NCI-H128 (cell line): ENCODE measurements around the gene STK4.
A peak's percentile ranks its signal among the peaks of the same experiment; 100 is the strongest.

ENCODE experiments used
- DNase-seq: peaks from one replicate; lab custom pipeline; 2025; ENCODE audit not compliant: unreplicated experiment; lab: John Stamatoyannopoulos, UW

Gene STK4

DNA sequence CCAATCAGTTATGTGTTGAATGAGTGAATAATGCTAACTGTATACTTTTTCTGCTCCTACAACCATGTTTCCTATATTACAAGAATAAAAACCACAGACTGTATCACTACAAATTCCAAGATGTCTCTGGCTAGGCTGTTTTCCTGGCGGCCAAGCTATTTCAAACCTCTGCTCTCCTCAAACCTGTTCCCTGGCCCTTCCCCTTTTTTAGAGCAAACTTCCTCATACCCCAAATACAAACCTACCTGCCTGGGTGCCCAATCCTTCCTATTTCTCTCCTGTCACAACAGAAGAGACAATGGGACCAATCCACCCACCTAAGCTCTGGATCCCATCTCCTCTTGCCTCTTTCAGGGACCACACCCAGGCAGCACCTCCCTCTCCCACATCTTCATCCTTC, 13.6 kb upstream of the STK4 start:
- DNase-seq = no peak

DNA sequence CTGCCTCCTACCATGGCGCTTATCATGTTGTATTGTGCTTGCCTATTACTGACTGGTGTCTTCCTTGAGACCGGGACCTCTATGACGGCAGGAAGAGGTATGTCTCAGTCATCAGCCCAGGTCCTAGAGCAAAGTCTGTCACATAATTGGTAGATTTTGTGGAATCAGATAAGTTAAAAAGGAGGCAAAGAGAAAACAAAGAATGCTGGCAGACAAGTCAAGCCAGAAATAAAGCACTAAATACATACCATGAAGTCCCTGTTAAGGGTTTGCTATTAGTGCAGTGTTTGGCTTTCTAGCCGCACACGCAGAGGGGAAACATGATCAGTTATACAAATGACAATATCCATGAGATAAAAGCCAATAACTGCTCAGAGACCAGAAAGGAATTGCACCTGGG, 12.1 kb upstream of the STK4 start:
- no peak for DNase-seq

DNA sequence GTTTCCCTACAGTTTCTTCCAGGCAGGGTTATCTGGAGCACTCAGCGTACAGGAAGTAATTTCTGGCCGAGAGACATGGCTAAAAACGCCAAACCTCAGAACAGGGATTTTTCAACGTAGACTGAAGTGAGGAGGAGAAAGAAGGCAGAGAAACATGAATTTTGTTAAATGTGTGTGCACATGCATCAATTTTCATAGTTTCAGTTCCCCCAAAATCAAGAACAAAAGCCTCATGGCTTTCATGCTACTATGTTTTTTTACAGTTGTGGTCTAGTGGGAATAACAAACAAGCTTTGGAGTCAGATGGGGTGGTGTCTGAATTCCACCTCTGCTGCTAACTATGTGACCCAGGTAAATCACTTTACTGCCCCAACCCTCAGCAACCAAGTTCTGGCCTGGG, 11.0 kb upstream of the STK4 start:
- no peak for DNase-seq

DNA sequence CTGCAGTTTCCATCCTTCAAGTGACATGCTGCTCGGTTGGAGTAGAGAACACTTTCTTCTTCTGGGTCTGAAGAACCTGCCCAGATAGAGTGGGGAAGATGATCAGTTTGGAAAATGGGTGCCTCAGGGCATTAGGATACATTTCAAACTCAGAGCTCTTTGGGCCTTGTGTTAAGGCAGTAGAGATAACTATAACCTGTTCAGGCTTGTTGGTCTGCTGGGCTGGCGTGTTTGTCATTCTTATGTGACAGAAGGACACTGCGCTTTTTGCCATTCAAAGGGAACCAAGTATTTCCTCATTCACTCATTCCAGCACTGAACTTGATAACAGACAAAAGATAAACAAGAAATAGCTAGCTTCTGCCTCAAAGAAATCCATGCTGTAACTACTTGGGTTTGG, 9.9 kb upstream of the STK4 start:
- DNase-seq = no peak

DNA sequence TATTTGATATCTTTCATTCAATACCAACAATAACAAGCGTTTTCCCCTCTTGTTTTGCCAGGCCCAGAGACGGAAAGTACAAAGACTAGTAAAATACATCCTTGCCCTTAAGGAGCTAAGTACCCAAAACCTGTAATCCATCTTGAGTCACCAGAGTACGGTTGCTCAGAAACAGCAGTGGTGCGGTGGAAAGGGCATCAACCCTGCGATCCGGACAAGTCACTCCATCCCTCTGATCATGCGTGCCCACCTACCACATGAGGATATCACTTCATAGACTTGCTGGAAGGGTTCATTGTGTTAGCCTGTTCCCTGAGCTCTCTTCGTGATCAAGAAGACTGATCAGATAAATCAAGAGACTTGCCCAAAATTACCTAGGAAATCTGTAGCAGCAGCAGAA, 8.0 kb upstream of the STK4 start:
- no peak for DNase-seq

DNA sequence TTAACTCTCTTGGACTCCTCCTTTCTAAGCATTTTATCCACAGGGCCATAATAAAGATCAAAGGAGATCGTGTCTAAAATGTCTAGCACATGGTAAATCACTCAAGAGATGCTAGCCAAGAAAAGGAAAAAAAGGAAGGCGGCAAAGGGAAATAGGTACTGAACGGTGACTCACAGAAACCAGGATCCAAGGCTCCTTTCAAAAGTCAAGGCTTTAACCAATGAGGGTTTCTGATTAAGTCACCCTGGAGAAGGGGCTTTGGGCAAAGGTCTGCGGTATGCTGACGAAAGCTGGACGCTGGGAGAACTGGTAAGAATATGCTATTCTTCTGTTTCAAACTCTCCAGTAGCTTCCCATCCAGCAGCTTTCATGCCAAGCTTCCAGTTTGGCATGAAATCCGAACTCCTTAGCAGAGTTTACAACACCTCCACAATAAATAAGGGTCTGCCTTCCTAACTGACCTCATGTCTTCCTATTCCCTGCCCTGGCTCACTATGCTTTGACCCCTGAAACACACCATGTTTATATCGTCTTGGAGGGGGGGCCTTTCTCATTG, 7.2 kb upstream of the STK4 start:
- no peak for DNase-seq

DNA sequence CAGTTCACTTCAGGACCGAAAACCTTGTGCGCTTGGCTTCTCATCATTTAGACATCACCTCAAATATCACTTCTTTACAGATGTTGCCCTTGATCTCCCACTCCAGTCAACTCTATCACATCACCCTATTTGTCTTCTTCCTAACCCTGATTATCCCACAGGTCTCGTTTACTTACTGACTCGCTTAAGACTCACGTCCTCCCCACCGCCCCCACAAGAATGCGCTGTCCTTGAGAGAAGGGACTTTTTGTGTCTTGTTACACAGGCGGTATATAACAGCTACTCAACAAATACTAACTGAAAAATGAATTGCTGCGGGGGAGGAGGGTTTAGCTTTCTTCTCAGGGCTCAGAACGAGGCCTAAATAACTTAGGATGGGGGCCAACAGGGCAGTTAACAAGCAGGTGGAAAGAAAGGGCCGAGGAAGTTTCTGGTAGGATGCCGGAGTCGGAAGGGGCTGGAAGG, 6.6 kb upstream of the STK4 start:
- no peak for DNase-seq

DNA sequence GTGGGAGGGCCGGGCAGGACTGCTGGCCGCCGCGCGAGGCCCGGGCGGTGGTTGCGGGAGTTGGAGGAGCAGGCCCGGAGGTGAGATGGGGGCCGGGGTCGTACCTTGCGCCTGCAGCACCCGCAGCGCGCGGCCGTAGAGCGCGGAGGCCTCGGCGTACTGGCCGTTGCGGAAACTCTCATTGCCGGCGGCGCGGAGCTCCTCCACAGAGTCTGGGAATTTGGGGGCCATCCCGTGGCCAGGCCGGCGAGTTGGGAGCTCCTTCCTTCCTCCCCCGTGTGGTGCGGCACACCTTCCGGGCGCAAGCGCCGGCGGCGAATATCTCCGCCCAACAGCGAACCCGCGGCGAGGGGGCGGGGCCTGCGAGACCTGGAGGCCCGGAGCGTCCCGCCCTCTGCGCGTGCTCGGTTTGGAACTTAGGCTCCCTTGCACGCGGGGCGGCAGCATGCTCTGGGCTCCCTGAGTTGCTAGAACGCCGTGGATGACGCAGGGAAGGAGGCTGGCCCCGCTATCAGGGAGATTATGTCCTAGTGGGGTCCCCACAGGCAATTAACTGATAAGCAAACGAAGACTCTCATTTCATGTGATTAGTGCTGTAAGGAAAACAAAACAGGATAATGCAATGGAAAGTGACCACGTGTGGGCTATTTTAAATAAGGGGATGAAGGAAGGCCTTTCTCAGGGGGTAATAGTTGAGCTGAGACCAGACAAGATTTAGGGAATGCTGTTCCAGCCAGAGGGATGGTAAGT, 6.0 kb upstream of the STK4 start, which contains the start of gene TOMM34:
TSS of gene TOMM34 (minus strand) at position 295 of the 750 bp plus-strand sequence. CDS start at position 231, 64 bp downstream.
- peak; percentile 83 for DNase-seq

DNA sequence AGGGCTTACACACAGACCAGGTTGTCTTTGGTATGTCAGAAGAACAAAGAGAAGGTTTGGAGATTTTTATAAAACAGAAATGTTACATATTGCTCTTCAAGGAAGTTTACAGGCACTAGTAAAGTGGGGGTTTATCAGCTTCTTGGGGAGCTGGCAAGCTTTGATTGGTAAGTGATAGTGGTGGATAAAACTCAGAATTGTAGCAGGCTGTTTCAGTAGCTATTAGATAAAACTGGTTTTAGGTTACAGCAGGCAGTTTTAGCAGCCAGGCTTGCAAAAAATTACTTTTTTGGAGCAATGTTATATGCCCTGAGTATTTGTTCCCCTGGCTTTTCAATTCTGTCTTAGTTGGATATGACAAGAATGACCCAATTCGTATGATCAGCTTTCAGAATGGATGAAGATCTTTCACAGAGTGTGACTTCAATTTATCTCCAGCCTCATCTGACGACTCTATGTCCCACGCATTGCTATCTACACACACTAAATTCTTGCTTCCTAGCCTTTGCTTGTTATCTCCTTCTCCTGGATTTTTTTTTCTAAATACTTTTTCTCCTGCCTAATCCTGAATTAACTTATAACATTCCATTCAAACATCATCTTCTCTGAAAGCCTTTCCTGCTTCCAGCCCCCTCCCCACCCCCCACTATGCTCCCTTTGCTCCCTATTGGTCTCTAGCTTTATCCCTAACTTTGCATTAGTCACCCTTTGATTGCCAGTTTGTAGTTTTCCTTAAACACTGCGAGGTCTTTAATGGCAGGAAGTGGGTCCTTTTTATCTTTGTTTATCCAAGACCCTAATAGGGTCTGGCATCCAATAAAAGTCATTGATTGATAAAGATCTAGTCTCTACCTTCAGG, 5.1 kb upstream of the STK4 start:
- DNase-seq = no peak

DNA sequence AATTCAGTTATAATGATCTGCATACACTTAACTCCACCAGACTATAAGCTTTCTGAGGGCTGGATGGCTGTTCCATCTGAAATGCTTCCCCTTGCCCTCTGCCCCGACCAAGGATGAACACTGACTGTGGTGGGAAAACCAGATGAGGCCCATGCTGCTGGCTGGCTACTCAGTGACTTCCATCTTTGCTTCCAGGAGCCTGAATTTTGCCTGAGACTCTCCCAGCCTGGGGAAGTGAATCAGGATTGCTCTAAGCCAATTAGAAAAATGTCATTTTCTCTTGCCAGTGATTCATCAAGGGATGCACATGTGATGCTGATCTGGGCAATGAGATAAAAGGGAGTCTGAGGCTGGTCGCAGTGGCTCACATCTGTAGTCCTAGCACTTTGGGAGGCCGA, 4.4 kb upstream of the STK4 start:
- DNase-seq = no peak

DNA sequence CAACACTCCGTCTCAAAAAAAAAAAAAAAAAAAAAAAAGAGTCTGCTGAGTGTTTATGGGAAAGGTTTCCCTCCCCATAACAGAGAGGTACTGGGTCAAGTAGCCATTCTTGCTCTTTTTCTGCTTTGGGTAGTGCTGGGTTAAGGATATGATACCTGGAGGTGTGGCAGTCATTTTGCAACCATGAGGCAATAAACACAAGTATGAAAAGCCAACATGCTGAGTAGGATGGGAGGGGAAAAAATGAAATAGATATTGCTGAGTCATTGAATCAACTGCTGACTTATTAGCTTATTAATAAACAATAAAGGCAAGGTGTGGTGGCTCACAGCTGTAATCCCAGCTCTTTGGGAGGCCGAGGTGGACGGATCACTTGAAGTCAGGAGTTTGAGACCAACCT, 3.8 kb upstream of the STK4 start:
- DNase-seq = no peak

DNA sequence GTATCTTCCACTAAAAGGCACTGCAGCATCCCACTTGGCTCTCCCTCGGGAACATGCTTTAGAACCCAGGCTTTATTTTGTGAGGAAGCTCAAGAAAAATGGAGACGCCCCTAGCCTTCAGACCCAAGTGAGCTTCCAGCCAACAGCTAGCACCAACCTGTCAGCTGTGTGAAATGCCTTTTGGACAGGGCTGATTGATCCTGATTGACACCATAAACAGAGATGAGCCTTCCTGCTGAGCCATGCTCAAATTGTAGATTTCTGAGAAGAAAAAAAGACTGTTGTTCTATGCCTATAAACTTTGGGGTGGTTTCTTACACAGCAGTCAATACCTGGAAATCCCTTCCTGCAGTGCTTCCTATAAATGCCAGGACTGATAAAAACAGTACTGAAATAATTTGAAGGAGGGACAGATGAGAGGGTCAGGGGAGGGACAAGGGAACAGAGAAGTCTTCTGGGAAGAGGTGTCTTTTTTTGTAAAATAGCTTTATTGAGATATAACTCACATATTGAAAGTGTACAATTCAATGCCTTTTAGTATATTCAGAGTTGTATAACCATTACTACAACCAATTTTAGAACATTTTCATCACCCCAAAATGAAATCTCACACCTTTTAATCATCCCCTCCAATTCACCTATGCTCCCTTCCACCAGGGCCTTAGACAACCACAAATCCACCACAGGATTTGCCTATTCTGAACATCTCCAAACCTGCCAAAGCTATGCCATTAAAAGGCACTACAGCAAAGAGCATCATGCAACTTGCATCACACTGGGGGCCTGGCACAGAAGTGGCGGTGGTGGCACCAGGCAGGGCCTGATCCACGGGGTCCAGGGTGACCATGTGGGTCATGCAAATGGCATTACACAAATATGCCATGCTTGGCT, 2.7 kb upstream of the STK4 start:
- DNase-seq = no peak

DNA sequence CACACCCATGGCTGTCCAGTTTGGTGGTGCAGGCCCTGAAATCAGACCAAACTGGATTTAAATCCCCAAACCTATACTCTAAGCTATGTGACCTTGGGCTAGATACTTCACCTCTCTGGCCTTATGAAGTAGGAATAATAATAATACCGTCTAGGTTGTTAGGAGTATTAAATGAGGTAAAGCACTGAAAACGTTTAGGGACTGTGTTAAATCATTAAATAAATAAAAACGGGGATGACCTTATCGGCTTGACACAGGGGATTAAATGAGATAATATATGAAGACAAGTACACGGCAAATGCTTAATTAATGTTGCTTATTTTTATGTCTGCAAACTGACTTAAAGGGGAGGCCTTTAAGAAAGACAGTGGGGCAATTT, 672 bp upstream of the STK4 start:
- no peak for DNase-seq

DNA sequence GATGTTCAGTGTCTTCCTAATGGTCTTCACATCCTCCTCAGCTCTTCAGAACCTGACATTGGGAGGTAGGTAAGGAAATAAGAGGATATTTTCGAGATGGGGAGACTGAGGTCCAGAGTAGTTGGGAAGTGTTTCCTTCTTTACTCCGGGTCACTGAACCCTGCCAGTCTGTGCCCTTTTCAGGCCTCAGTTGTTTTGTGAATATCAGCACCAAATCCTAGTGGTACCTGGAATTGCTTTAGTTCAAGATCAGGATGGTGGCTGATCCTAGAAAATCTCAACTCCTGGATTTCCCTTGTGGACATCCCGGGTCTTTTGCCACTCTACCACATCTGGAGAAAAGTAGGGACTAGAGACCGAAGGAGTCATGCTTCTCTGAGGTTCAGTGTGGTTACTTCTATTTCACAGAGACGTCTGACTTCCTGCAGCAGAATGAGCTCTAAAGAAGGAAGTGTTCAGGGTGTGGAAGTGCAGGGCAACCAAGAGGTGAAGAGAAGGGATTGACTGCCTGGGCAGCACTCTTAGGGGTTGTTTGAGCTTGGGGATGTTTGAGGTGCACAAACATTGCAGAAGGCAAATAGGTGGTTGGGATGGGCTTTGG, 995 bp downstream of the STK4 start:
- no peak for DNase-seq

DNA sequence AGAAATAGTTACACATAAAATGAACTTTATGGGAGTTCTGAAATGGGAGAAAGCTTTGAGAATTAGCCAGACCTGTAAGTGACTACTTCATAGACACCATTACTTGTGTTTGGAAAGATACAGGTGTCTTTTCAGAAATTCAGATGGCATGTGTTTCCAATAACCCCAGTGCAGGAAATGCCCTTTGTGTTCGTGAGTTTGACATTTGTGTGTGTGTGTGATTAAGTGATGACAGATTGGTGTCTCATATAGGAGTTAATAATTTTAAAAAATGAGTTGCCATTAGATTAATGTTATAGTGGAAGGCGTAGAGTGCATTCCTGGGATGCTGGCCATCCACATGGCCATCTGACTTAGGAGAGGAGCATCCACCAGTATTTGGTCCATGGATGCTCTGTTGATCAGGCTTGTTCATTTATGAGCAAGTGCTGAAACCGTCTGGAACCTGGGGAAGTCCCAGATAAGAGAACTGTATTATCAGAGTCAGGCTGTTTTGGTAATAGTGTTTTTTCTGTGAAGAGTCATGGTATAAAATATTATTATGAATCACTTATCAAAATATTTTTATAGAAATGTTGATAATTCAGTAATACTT, 3.1 kb downstream of the STK4 start:
- no peak for DNase-seq

DNA sequence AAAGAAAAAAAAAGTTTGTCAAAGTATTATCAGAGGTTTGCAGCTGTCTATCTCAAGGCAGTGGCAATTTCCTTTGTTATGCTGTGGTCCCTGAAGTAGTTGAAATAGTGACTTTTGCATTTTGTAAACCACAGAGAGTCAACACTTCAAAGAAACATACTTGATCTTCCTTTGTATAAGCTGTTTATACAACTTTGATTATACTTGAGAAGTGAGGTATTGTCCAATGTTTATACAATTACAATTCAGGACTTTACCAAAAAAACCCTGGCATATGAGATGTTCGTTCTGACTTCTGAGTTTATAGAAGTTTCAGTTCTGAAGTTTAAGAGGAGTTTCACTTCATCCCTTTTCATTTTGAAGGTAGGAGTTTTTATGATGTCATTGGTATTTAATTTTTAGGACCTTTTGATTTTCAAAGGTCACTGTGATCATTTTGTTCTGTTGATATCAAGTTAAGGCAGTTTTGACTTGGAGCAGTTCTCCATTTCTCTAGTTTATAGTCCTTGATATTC, 4.0 kb downstream of the STK4 start:
- DNase-seq = no peak

DNA sequence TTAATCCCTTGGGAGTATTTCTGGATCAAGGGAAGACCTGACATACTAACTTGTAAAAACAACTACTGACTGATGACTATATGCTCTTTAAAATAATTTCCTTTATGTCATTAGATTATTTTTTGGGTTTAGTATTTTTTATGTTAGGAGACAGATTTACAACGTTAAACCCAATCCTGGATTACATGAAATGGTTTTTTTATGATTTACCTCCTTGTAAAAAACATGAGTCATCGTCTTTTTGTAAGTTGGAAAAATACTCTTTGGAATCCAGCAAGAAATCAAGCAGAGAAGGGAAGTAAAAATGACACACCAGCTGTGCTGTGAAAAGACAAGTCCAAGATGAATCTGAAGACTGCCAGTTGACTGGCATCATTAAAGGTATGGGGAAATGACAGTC, 6.7 kb downstream of the STK4 start:
- DNase-seq = no peak

DNA sequence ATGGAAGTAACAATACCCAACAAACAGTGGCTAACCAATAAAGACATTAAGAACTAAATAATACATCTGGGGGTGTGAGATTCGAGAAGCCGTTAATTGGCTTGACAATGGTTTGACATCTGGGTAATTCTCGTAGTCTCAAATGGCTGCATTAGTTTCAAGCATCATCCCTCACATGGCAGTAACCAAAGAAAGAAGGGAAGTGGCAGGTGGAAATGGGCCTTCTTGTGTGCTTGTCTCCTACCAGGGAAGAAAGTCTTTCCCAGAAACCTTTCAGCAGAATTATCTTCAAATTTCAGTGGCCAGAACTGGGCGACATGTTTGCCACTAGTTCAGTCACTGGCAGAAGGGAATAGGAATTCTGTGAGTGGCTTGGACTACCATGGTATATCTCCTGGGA, 10.4 kb downstream of the STK4 start:
- no peak for DNase-seq

DNA sequence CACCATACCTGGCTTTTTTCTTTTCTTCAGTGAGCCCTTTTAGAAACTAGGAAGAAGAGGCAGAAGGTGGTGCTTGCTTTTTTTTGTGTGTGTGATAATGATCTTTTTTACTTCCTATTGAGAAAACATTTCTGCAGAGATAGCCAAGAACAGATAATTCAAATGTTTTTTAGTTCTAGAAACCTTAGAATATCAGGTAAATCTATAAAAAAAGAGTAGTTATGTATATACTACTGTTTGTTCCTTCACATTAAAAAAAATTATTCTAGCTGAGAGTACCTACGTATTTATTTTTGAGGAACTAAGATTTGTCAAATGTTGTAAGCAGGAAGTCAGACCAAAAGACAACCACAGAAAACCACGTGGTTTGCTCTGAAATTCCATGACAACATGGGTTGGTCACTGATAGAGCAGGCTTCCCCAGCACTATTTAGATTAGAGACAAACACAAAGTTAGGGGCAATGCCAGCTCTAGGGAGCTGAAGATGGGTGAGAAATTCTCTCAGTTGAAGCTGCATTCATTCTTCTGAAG, 12.8 kb downstream of the STK4 start:
- DNase-seq = no peak
